Heart left ventricle (tissue), 13 donors: ENCODE data around the gene CDH23.

Experiments used
- CTCF ChIP-seq, 12 donors: fragments of 200-600 bp; sonication (generic) in 4 of 12; IDR thresholded peaks; one replicate each; pipeline versions ENCODE4 v1.5.0 to v1.8.0; 2018 to 2022; ENCODE audit warnings: antibody characterized with exemption in 12 of 12, mild to moderate bottlenecking in 5 of 12
- POLR2A ChIP-seq, 2 donors: fragments of 450-650 bp; IDR thresholded peaks; one replicate each; pipeline ENCODE4 v1.6.1; 2017; ENCODE audit warnings: antibody characterized with exemption in 2 of 2, mild to moderate bottlenecking in 2 of 2, moderate library complexity in 2 of 2
- donor health status: ischemic (EF 13 %, LVEDD 7.1; RV severe dilation, severe dysfunction).
- donor health status: DM: no; HTN: yes; CAD: no.
- donor health status: DM: no; HTN: no; CAD: no.
- donor health status: ischemic (EF 25% LVEDD 6.9; RV normal size, moderate dysfunction).
- donor health status: ischemic (EF 25% LVEDD 5.7; RV mildly dilated, moderate dysfunction).
- donor health status: ischemic (EF 35%, LVEDD 5.7; RV mildly dilated, moderate dysfunction).
- donor health status: nonischemic (EF 11% LVEDD 7.7; RV severe dilation, severe dysfunction).
- donor health status: DM: yes; HTN: yes; CAD: no.
- donor health status: PGD.
- donor health status: ischemic (EF 29% LVEDD 5.4; RV normal size, mild dysfunction).
- donor health status: nonischemic (EF 23%, LVEDD 6.1; RV moderate dilation, normal function).

- TF ChIP-seq POLR2A (IDR thresholded peaks at IDR 0.05) = no peak
- no peak for TF ChIP-seq CTCF (IDR thresholded peaks at IDR 0.05)
Measured at GRCh38 chr10:71622616-71623015, 225.9 kb downstream of the CDH23 start.
